ENCODE results near the gene DDRGK1.
A peak's percentile ranks its signal among the peaks of the same experiment; 100 is the strongest.

DDRGK1 gene

GRCh38 chr20:3165473-3166337, 38.8 kb downstream of the DDRGK1 start:
- Histone ChIP-seq H3K27me3 (ENCODE audit: control insufficient read depth in 1 of 2, insufficient read depth in 2 of 2, low read length in 2 of 2) (peaks cover 0 to 11% of the 10 kb centered on the region in 2 donors), H3K36me3 (ENCODE audit: insufficient read depth, low read length) (no peaks in the 10 kb centered on the region), H3K4me3 (ENCODE audit: low read depth in 1 of 2, low read length in 2 of 2) (no peak overlapping the region), H3K27ac (ENCODE audit: low read depth, low read length) (no peak overlapping the region), H3K4me1 (ENCODE audit: insufficient read depth, low read length) (no peaks in the 10 kb centered on the region), H3K9ac (ENCODE audit: low read length) (no peak overlapping the region), H3K9me3 (ENCODE audit: low read length) (no peaks in the 10 kb centered on the region)

DNA sequence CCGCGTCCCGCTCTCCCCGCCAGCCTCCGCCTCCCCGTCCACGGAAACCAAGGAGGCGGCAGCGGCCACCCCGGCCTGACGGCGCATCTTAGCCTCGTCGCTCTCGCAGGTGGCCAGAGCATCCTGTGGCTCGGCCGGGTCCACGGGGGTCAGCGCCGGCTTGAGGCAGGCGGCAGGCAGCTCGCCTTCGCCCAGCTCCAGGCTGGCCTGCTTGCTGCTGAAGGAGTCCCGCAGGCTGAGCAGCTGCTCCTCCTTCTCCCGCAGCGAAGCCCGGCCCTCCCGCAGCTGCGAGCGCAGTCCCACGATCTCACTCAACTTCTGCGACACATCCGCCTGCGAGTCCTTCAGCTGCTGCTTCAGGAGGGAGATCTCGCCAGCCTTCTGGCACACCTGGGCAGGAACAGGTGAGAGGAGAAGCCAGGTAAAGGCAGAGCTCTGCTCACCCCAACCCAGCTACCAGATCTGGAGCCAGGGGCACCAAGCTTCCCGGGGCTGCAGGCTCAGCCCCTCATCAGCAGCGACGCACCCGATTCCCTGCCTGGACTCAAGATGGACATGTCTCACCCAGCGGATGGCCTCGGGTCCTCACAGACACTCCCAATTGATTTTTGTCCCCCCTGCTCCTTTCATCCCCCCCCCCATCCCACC, 39.6 kb downstream of the DDRGK1 start:
- no peak overlapping the region for H3K4me3 ChIP-seq (ENCODE audit: low read depth in 1 of 2, low read length in 2 of 2)
- H3K27ac ChIP-seq (ENCODE audit: low read depth, low read length) = no peak overlapping the region
- H3K27me3 ChIP-seq (ENCODE audit: control insufficient read depth in 1 of 2, insufficient read depth in 2 of 2, low read length in 2 of 2) = peaks cover 0 to 11% of the 10 kb centered on the region in 2 donors

DNA sequence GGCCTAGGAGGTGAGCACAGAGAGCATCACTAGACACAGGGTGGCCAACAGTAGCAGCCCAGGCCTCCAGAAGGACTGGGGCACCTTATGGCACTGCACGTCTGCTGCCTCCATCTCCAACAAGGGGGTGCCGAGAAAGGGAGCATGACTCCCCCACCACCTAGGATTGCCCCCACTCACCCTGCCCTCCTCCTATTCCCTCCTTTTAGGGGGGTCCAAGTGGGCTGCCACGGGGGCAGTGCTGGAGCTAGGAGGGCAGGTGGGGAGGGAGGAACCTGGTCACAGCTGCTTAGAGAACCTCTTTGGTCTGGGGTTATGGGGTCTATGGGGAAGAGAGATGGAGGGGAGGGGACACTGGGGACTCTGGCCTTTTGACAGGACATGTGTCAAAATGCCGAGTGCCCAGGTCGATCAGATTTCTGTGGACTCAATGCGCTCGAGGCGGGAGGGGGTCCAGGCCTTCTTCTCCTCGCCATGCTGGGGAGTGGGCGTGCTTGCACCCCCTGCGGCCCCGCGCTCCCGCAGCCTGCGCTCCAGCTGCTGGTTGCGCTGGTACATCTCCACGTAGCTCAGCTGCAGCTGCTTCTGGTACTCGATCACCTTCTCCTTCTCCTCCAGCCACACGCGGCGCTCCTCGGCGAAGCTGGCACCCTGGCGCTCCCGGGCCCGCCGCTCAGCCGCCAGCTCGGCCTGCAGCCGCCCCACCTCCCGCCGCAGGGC, 40.3 kb downstream of the DDRGK1 start:
- H3K4me3 ChIP-seq (ENCODE audit: low read depth in 1 of 2, low read length in 2 of 2) = no peak overlapping the region
- H3K36me3 ChIP-seq (ENCODE audit: insufficient read depth, low read length) = no peaks in the 10 kb centered on the region
- no peaks in the 10 kb centered on the region for H3K9me3 ChIP-seq (ENCODE audit: low read length)
- no peaks in the 10 kb centered on the region for H3K4me1 ChIP-seq (ENCODE audit: insufficient read depth, low read length)
- H3K27me3 ChIP-seq (ENCODE audit: control insufficient read depth in 1 of 2, insufficient read depth in 2 of 2, low read length in 2 of 2) = peaks cover 0 to 11% of the 10 kb centered on the region in 2 donors
- no peak overlapping the region for H3K27ac ChIP-seq (ENCODE audit: low read depth, low read length)
- H3K9ac ChIP-seq (ENCODE audit: low read length) = no peak overlapping the region

More for the DNA sequence above, 39.6 kb downstream of the DDRGK1 start:
- Histone ChIP-seq H3K9ac (ENCODE audit: low read length) (no peak overlapping the region), H3K4me1 (ENCODE audit: insufficient read depth, low read length) (no peaks in the 10 kb centered on the region), H3K9me3 (ENCODE audit: low read length) (no peaks in the 10 kb centered on the region), H3K36me3 (ENCODE audit: insufficient read depth, low read length) (no peaks in the 10 kb centered on the region)

GRCh38 chr20:3163099-3164042, 41.1 kb downstream of the DDRGK1 start:
- Histone ChIP-seq H3K4me1 (ENCODE audit: insufficient read depth, low read length) (peaks cover 5% of the 10 kb centered on the region), H3K9me3 (ENCODE audit: low read length) (no peaks in the 10 kb centered on the region), H3K36me3 (ENCODE audit: insufficient read depth, low read length) (no peaks in the 10 kb centered on the region), H3K27ac (ENCODE audit: low read depth, low read length) (no peak overlapping the region), H3K9ac (ENCODE audit: low read length) (no peak overlapping the region), H3K27me3 (ENCODE audit: control insufficient read depth in 1 of 2, insufficient read depth in 2 of 2, low read length in 2 of 2) (peaks cover 0 to 9% of the 10 kb centered on the region in 2 donors), H3K4me3 (ENCODE audit: low read depth in 1 of 2, low read length in 2 of 2) (no peak overlapping the region)

GRCh38 chr20:3162080-3162611, 42.3 kb downstream of the DDRGK1 start:
- H3K4me1 ChIP-seq (ENCODE audit: insufficient read depth, low read length) = peaks cover 16% of the 10 kb centered on the region
- no peak overlapping the region for H3K27ac ChIP-seq (ENCODE audit: low read depth, low read length)
- no peak overlapping the region for H3K9ac ChIP-seq (ENCODE audit: low read length)
- no peaks in the 10 kb centered on the region for H3K36me3 ChIP-seq (ENCODE audit: insufficient read depth, low read length)
- H3K9me3 ChIP-seq (ENCODE audit: low read length) = no peaks in the 10 kb centered on the region
- H3K27me3 ChIP-seq (ENCODE audit: control insufficient read depth in 1 of 2, insufficient read depth in 2 of 2, low read length in 2 of 2) = no peaks in the 10 kb centered on the region
- H3K4me3 ChIP-seq (ENCODE audit: low read depth in 1 of 2, low read length in 2 of 2) = no peak overlapping the region

DNA sequence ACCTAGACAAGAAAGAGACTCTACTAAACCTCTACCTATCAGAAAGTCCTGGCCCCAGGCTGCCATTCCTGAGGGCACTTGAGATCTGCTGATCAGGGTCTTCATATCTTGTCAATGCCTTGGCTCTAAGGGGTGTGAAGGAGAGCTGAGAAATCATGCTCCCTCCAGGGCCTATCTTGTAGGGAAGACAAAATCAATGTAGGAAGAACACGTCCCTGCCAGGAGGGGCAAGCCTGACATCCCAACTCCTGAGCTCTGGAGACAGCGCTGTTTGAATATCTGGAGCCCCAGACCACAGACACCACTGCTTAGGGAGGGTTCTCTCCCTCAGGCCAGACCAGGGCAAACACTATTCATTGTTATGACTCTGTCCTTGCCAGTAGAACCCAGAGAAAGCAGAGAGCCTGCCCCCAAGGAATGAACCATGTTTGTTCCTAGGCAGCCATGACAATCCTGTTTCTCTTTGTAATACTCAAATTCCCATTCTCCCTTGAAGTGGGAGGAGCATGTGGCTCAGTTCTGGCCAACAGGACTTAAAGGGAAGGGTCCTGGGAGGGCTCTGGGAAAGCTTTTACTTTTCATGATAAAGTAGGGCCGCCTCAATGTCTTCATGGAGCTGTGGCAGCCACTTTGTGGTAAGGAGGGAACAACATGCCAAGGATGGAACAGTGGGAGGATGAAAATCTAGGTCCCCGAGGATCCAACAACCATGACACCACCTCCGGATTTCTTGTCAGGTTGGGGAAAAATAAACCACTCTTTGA, 43.0 kb downstream of the DDRGK1 start:
- peaks cover 22% of the 10 kb centered on the region for H3K4me1 ChIP-seq (ENCODE audit: insufficient read depth, low read length)
- H3K27ac ChIP-seq (ENCODE audit: low read depth, low read length) = no peak overlapping the region
- H3K36me3 ChIP-seq (ENCODE audit: insufficient read depth, low read length) = no peaks in the 10 kb centered on the region
- H3K9me3 ChIP-seq (ENCODE audit: low read length) = no peaks in the 10 kb centered on the region
- H3K27me3 ChIP-seq (ENCODE audit: control insufficient read depth in 1 of 2, insufficient read depth in 2 of 2, low read length in 2 of 2) = no peaks in the 10 kb centered on the region
- H3K4me3 ChIP-seq (ENCODE audit: low read depth in 1 of 2, low read length in 2 of 2) = no peak overlapping the region
- H3K9ac ChIP-seq (ENCODE audit: low read length) = no peak overlapping the region

- H3K4me3 ChIP-seq (ENCODE audit: low read depth in 1 of 2, low read length in 2 of 2) = peak overlapping the region in 1 of 2 donors; percentile 84
- H3K9me3 ChIP-seq (ENCODE audit: low read length) = no peaks in the 10 kb centered on the region
- no peaks in the 10 kb centered on the region for H3K27me3 ChIP-seq (ENCODE audit: control insufficient read depth in 1 of 2, insufficient read depth in 2 of 2, low read length in 2 of 2)
- peaks cover 25% of the 10 kb centered on the region for H3K4me1 ChIP-seq (ENCODE audit: insufficient read depth, low read length)
- H3K27ac ChIP-seq (ENCODE audit: low read depth, low read length) = no peak overlapping the region
- no peak overlapping the region for H3K9ac ChIP-seq (ENCODE audit: low read length)
- H3K36me3 ChIP-seq (ENCODE audit: insufficient read depth, low read length) = no peaks in the 10 kb centered on the region
Measured at GRCh38 chr20:3160418-3160817, 44.1 kb downstream of the DDRGK1 start.

DNA sequence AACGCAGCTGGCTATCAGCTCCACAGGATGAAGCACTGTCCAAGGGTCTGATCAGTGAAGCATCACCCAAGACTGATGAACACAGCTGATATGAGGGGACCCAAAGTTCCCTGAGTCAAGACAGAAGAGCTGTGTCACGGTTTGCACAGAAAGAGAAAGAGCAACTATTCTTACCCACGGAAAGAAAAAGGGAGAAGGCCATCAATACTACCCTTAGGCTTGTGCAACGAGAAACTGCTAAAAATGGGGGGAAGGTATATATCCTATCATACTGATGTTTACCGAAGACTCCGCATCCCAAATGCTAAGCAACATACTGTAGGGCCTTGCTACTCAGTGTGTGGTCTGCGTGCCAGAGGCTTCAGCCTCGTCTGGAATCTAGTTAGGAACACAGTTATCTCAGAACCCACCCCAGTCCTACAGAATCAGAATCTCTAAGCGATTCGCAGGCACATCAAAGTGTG, 45.5 kb downstream of the DDRGK1 start:
- H3K4me1 ChIP-seq (ENCODE audit: insufficient read depth, low read length) = peaks cover 28% of the 10 kb centered on the region
- peak overlapping the region; percentile 84 to 95 for H3K4me3 ChIP-seq (ENCODE audit: low read depth in 1 of 2, low read length in 2 of 2)
- H3K9me3 ChIP-seq (ENCODE audit: low read length) = no peaks in the 10 kb centered on the region
- no peaks in the 10 kb centered on the region for H3K36me3 ChIP-seq (ENCODE audit: insufficient read depth, low read length)
- H3K27ac ChIP-seq (ENCODE audit: low read depth, low read length) = peak overlapping the region; percentile 77
- H3K9ac ChIP-seq (ENCODE audit: low read length) = peak overlapping the region; percentile 98
- H3K27me3 ChIP-seq (ENCODE audit: control insufficient read depth in 1 of 2, insufficient read depth in 2 of 2, low read length in 2 of 2) = no peaks in the 10 kb centered on the region

DNA sequence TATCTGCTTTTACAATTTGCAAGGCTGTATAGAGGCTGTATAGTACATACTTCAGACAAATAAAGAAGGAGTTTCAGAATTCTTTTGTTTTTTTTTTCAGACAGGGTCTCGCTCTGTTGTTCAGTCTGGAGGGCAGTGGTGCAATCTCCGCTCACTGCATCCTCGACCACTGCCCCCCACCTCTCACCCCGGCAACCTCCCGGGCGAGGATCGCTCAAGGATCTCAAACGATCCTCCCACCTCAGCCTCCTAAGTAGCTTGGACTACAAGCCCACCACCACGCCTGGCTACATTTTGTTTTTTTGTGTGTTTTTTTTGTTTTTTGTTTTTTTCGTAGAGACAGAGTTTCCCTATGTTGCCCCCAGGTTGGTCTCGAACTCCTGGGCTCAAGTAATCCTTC, 46.7 kb downstream of the DDRGK1 start:
- Histone ChIP-seq H3K27ac (ENCODE audit: low read depth, low read length) (no peak overlapping the region), H3K4me3 (ENCODE audit: low read depth in 1 of 2, low read length in 2 of 2) (no peak overlapping the region), H3K9ac (ENCODE audit: low read length) (peak overlapping the region; percentile 23)

More for the DNA sequence above, 46.7 kb downstream of the DDRGK1 start:
- no peaks in the 10 kb centered on the region for H3K9me3 ChIP-seq (ENCODE audit: low read length)
- H3K36me3 ChIP-seq (ENCODE audit: insufficient read depth, low read length) = no peaks in the 10 kb centered on the region
- peaks cover 38% of the 10 kb centered on the region for H3K4me1 ChIP-seq (ENCODE audit: insufficient read depth, low read length)
- no peaks in the 10 kb centered on the region for H3K27me3 ChIP-seq (ENCODE audit: control insufficient read depth in 1 of 2, insufficient read depth in 2 of 2, low read length in 2 of 2)

Measured in muscle layer of colon (tissue), 2 donors.